ENCODE results near the gene CAGE1. TPM values are rescaled to one million over a fixed set of nuclear protein-coding genes. Genes with fewer than 3 reads are reported as not detected.

Gene CAGE1
- total RNA-seq, 1 donor from 2014 or later = not detected

- Mint-ChIP-seq H3K4me3 (ENCODE audit: unreplicated experiment) (no peak overlapping the region), H3K27ac (ENCODE audit: unreplicated experiment) (no peak overlapping the region), H3K9me3 (ENCODE audit: low read depth) (no peaks in the 10 kb centered on the region), H3K36me3 (ENCODE audit: low read depth) (peaks cover 16% of the 10 kb centered on the region), H3K4me1 (ENCODE audit: low read depth) (peaks cover 19% of the 10 kb centered on the region), H3K27me3 (ENCODE audit: low read depth) (no peaks in the 10 kb centered on the region)
- DNase-seq (ENCODE audit: low spot score) = no peak
- TF ChIP-seq CTCF (IDR thresholded peaks at IDR 0.05) = no peak
Measured at GRCh38 chr6:7282097-7282906, 107.2 kb downstream of the CAGE1 start.

Other genes with a start within 250 kb of the CAGE1 start
- 236 to 416 TPM (median 247 TPM) in 3 replicates for gene SSR1, start 76.5 kb downstream of the CAGE1 start, total RNA-seq
- 13.7 to 24.5 TPM (median 14.4 TPM) in 3 replicates for gene RIOK1, start 66 bp upstream of the CAGE1 start, total RNA-seq
- 464 to 589 TPM (median 471 TPM) in 3 replicates for gene DSP, start 151.9 kb upstream of the CAGE1 start, total RNA-seq
- 9.6 to 16.0 TPM (median 9.7 TPM) in 3 replicates for gene SNRNP48, start 200.5 kb upstream of the CAGE1 start, total RNA-seq